HG02981 (cell line): ENCODE data around the gene PWWP2B.

Experiments used
- ATAC-seq: cut with Tn5 transposase; IDR thresholded peaks from one replicate; pipeline ENCODE4 v1.9.1; 2021; ENCODE audit warnings: mild to moderate bottlenecking, moderate library complexity; ENCODE audit not compliant: unreplicated experiment

Gene PWWP2B

DNA sequence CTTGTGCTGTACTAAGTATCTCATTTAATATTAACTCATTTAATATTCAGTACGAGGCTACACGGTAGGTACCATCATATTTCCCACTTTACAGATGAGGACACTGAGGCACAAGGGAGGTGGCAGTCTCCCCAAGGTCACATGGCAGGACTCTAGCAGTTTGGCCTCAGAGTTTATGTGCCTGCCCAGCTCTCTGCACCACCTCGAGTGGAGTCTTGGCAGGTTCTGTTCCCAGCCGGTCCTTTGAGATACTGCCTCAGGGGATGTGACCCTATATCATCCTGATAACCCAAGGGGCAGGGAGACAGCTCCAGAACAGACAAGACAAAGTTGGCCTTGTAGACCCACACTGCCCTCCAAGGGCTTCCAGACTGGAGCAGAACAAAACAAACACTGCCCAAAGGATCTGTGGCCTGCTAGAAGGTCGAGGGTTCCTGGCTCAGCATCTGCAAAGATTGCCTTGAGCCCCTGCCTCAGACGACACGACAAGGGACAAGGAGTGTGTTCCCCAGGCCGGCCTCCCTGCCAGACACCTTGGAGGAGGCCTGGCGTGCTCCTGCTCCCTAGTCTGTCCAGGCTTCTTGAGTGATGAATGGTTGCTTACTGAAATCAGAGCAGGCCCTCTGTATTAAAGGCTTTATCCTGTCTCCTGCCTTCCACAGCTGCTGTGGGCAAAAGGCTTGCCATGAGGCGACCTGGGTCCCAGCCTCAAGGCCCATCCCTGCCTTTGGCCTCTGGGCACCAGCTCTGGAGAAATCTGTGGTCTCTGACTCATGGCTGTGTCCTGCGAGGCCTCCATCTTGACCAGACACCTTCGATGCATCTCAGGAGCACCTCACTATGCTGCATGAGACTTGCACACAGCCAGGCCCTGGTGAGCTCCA is 3.9 kb upstream of the PWWP2B start:
- no peak for ATAC-seq

DNA sequence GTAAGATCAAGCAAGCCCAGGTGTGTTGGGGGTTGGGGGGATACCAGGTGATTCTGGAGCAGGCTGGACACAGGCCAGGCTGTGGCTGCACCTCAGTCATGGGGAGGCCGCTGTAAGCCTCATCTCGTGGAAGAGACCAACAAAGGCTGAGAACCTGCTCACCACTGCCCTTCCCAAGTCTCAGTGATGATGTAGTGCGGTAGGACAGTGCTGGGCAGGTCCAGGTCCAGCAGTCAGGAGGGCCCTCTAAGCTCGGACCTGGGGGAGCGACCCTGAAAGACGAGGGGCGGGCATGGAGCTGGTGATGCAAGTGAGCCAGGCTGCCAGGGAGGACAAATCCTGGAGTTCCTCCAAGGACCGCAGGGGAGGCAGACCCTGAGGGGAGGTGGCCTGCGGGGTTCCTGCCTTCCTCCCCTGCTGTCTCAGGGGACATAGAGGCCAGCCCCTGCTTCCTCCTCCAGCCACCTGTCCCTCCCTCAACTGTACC is 3.3 kb upstream of the PWWP2B start:
- ATAC-seq = no peak

DNA sequence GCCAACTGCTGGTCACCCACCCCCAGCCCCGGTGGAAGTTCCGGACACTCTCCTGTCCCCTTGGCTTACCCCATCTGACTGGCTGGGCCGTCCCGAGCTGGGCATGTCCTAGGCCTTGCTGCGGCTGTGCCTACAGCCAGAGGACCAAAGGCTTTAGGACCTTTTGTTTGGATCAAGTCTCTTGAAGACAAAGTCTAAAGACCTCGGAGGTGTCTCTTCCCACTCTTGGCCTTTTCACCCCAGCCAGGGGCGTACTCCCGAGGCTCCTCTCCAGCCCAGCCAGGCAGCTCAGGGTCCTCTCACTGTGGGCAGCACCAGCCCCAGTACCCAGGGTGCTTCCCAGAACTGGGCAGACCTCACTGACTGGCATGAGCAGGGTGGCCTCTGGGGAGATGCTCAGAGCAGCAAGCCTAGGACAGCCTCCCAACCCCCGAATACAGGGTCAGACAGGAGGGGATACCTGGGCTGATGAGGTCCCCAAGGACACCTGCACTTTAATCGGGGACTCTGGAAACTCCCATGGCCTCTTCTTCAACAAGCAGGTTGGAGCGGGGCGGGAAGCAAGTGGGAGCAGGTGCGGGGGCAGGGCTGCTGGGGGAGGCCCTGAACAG is 2.7 kb upstream of the PWWP2B start:
- no peak for ATAC-seq

DNA sequence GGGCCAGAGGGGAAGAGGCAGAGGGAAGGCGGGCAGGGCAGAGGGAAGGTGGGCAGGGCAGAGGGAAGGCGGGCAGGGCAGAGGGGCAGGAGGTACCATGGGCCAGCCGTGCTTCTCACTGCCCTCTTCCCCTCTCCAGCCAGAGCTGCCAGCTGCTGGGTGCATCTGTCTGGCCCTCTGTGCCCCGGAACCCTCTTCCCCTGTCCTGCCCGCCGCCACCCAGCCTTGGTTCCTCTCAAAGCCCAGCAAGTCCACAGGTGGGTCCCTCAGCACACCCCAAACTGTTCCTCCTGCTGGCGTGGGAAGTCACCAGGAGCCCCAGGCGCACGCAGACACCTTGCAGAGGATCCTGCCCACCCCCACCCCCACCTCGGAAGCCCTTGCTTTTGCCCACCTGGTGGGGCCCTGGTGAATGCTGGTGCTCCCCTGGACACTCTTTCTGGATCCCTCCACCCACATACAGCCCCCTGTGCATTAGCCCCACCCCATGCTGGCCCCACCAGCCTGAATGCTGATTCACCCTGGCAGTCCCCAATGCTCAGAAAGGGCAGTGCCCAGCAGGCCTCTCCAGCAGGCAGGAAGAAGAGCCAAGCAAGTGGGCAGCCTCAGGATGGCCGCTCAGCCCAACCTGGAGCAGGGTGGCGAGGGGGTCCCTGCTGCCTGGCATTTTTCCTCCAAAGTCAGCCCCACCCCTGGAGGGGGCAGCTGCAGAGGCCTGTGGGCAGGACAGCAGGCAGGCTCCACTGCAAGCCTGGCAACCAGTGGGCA is 1.9 kb upstream of the PWWP2B start:
- ATAC-seq = no peak

DNA sequence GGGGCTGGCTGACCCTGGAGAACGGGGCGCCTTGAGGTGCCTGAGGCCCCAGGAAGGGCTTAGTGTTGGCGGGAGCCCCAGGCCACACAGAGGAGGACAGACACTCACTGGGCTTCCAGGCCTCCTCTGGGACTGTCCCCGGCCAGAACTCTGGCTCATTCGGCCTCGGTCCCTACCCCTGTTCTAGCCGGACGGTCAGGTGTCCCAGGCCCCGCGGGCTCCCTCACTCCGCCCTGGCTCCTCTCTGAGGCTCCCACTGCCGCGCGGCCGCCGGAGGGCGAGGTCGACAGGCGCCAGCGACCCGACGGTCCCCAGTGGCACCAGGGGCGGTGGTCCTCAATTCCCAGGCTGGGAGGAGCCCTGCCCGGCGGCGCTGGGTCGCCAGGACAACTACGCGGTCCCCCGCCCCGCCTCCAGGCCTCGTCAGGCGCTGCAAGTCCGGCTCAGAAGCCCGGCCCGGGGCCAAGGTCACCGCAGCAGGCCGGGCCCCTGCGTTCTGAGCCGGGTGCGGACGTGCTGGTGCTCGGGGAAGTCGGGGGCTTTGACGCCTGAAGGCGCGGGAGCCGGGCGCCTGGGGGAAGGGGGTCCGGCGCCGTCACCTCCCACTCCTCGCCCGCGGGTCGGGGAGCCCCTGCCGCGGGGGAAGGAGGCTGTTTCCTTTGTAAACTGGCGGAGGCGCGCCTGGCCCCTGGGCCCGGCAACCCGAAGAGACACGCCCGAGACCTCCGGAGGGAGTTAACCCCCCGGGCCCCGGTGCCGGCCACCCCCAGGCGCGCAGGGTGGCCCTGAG is 1.1 kb upstream of the PWWP2B start:
- ATAC-seq = peak; percentile 2

DNA sequence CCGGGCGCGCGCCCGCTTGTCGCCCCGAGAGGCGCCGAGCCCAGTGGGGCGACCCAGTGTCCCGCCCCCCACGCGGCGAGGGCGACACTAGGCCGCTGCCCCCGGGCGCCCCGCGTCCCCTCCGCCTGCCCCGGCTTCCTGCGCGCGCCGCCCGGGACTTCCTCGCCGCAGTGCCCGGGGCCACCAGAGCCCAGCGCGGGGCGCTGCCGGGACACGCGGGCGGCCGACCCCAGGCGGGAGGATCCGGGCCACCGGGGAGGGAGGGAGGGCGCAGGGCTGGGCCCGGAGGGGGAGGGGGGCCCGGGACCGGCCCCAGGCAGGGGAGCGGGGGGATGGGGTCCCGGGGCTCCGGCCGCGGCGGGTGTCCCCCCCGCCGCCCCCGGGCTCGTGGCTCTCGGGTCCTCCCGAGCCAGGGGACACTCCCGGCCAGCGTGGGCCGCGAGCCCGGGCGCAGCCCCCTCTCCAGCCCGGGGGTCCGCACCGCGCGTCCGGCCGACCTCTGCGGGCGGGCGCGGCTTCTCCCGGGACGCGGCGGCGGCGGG is 435 bp upstream of the PWWP2B start:
- ATAC-seq = peak; percentile 55

DNA sequence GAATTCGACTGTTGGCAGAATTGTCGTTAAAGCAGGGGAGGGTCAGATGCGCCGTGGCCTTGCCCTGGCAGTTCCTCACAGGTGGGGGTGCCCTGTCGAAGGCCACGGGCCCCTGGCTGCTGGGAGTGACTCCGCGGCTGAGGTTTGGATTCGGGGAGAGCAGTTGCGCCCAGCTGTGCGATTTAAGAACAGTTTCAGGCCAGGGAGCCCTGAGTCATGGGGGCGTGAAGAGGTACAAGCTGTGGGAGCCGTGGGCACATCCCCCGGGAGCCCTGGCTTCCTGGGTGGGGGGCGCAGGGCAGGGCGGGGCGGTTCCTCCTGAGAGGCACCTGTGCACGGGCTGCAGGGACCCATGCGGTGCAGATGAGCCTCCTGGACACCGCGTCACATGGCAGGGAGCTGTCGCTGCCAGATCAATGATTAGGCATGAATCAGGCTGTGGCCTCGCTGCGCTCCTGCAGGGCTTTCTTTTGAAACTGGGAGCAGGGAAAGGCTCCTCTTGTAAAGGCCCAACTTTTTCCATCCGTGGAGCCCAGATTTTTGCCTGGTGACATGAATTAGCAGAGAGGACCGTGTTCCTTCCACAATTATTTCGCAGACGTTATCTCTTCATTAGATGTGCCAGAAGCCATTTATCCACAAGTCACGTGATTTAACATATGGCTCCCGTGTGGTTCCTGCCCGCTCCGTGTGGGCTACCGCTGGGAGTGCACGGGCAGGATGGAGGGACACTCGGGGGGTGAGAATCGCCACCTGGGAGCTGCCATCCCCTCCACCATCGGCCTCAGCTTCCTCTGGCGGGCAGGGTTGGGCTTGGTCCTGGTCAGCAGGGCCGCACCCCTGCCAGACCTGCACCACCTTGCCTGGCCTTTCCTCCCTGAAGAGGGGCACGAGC is 918 bp downstream of the PWWP2B start:
- ATAC-seq = peak; percentile 24

DNA sequence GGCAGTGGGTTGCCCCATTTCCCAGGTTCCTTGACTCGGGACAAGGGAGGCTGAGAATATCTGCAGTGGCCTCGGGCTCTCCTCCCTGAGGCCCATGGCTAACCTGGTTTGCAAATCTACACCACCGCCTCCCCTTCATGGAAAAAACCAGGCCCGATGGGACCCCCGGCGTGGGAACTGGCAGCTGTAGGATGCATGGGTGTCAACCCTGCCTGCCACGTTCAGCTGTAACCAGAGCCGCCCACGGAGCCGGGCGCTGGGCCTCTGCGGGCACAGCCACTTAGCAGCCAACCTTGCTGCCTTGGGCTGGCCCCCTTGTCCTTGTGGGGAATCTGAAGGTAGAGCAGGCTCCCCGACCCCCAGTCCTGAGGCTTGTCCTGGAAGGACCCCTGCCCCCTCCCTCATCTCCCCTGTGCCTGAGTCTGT is 1.6 kb downstream of the PWWP2B start:
- no peak for ATAC-seq

DNA sequence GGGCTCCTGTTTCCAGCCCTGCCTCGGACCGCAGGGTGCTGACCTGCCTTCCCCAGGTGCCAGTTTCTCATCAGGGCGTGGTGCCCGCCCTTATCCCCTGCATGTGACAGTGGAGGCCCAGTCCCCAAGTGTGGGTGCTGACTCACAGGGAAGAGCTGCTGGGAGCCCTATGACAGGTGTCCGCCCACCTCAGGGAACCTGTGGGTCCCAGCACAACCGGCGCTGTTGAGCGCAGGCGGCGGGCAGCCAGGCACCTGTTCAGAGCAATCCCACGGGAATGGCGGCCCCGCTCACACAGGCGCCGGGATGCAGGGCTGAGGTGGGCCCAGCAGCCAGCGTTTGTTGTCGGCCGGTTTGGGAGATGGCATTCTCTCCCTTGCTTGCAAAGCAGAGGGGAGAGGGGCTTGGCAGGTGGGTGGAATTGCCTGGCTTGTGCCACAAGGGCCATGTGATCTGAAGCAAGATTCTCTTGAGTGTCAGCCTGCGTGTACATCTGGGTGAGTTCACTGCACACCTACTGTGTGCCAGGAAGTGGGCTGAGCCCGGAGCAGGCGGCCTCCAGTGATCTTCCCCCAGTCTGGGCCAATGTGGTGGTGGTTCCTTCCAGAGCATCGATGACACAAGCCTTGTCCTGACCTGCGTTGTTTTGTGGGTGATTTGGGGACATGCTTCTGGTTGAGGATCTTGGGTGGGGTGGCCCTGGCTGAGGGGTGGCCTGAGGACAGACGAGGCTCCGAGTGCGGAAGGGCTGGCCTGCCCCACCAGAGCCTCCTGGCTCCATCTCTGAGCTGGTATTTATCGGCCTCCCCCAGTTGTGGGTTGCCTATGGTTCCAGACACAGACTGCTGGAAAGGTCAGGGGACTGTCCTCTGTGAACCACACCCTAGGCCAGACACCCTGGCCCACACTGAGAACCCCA is 2.4 kb downstream of the PWWP2B start:
- ATAC-seq = no peak

DNA sequence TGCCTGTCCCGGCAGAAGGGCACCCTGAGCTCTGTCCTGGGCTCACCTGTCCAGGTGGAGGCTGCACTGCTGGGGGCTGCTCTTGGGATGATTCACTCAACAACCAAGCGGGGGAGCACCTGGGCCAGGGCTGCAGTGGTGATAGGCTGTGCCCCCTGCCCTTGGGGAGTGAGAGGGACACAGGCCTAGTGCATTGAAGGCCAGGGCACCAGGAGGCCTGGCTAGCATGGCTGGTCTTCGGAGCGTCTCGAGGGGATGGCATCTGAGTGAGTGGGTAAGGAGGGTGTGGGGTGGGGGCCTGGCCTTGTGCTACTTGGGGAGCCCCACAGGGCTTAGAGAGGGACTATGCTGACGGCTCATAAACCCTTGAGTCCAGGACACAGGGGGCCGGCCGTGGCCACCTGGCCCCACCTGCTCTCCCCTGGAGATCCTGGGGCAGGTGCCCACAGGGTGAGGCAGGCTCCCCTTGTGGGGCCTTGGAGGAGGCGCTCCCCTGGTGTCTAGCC is 3.1 kb downstream of the PWWP2B start:
- no peak for ATAC-seq

DNA sequence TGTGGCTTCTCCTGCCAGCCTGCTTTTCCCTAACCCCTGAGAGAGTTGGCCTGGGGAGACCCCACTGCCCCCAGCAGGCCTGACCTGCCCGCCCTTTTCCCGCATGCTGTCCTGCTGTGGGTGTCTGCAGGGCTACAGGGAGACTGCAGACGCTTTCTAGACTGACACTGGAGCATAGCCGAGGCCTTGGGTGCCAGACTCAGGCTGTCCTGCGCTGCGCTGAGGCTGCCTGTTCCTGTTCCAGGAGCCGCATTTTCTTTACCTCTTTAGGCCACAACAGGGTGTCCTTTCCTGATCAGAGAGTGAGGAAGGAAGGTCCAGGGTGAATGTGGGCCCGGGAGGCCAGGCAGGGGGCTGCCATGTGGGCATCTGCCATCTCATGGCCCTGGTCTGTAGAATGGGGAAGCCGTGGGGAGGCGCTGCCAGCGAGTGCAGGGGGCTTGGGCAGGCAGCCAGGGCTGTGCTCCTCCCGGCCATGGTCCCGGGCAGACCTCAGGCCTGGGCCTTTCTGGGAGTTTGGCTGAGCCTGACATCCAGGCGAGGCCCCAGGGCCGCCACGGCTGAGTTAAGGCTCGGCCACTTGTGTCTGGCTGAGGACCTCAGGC is 3.6 kb downstream of the PWWP2B start:
- no peak for ATAC-seq

DNA sequence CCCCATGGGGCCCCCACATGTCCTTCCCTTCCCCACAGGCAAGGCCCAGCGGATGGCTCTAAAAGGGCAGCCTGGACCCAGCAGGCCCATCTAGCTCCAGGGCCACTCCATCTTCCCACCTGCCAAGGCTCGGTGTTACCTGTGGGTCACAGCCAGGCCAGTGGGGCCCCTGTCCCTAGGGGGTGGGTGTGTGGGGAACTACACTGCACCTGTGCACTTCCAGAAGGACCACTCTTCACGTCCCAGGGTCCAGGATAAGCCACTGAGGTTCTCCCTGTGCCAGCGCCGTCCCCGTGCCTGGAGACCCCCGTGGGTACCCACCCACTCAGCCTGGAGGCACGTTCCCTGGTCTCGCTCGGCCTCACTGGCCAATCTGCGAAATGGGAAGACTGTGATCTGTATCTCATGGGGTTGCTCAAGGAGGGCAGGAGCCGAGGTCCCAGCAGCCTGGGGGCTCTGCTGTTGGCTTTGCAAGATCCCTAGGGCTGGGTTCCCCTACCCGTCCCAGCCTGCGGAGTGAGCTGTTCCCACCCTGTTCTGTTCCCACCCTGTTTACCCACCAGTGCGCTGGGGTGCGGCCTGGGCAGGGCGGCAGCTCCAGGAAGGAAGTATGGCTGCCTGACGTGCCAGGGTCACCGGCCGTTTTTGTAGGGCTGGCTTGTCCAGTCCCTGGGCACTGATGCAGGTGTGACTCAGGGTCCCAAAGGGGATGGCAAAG is 4.6 kb downstream of the PWWP2B start:
- no peak for ATAC-seq

DNA sequence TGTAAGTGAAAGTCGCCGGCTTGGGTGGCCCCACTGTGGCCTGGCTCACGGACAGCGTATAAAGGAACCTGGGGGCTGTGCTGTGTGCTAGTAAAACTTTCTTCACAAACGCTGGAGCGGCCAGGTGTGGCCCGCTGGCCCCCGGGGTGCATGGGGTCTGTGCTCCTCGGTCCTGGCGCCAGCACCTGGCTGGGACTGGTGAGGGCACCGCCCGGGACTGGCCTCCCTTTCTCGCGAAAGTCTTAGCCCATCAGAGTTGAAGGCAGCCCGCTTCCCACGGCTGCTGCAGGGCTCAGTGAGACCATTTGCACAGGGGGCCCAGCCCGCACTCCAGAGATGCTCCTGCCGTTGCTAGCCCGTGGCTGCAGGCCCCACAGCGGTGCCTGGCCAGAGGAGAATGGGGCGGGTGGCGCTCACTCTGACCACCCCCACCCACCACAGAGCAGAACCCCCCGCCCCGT is 5.8 kb downstream of the PWWP2B start:
- no peak for ATAC-seq

DNA sequence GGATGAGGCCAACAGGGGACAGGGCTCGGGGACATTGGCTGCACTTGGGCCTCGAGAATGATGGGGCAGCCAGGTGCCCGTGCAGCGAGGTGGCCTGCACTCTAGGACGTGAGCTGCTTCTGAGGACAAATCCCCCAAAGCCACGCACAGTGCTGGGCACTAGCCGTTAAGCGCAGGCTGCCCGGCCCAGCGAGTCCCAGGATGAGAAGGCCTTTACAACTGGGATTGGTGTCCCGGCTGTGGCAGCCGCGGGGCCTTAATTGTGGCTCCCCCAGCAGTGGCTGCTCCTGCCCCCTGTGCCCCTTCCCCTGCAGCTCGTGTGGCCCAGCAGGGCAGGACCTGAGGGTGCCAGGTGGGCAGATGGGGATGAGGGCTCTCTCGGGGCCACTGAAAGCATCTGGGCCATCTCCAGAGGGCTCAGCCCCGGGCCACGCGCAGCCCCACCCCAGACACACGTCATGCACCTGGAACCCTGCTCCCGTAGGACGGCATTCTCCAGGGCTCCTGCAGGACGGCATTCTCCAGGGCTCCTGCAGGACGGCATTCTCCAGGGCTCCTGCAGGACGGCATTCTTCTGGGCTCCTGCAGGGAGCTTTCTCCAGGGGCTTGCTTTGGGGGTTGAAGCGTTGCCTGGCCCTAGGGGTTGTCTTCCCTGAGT is 6.6 kb downstream of the PWWP2B start:
- ATAC-seq = no peak

DNA sequence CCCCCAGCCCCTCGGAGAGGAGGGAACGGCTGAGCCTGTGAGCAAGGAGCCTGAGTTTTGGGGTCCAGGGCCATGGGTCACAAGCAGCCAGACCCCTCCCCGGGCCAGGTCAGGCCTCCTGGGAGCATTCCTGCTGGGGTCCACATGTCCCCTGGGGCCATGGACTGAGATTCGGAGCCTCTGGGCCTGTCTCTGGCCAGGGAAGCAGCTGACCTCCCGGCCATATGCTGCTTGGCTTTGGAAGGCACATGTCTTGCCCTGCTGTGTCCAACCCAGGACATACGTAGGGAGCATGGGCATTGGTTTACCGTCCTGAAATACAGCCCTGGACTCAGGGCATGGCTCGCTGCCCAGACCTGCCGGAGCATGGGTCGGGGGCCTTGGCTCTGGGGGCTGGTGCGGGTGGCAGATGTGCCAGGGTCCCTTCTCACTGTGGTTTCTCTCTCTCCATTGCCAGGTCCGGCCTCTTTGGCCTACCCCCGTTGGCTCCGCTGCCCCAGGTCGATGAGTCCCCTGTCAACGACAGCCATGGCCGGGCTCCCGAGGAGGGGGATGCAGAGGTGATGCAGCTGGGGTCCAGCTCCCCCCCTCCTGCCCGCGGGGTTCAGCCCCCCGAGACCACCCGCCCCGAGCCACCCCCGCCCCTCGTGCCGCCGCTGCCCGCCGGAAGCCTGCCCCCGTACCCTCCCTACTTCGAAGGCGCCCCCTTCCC is 7.3 kb downstream of the PWWP2B start:
- ATAC-seq = no peak

DNA sequence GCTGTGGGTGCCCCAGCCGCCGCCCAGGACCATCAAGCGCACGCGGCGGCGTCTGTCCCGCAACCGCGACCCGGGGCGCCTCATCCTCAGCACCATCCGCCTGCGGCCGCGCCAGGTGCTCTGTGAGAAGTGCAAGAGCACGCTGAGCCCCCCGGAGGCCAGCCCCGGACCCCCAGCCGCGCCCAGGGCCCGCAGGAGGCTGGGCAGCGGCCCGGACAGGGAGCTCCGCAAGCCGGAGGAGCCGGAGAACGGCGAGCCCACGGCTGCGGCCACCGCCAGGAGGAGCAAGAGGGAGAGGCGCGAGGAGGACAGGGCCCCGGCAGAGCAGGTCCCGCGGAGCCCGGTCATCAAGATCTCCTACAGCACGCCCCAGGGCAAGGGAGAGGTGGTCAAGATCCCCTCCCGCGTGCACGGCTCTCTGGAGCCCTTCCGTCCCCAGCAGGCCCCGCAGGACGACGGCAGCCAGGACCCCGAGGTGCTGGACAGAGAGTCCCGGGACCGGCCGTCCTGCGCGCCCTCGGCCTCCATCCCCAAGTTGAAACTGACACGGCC is 8.0 kb downstream of the PWWP2B start:
- ATAC-seq = no peak
